Coronary artery (tissue), 2 donors: Measurements from ENCODE around the gene ERC2.

Experiments
- DNase-seq: peaks from one replicate; pipeline ENCODE4 v3.0.0-alpha.2; 2017; ENCODE audit warnings: low spot score
- H3K27ac ChIP-seq, 2 donors: fragments of 200-600 bp; sonication (generic); one replicate each; pipeline ENCODE4 v1.5.1; 2016 to 2019
- H3K4me3 ChIP-seq: fragments of 200-600 bp; sonication (generic); 2 replicates; pipeline ENCODE4 v1.5.1; 2016; ENCODE audit warnings: mild to moderate bottlenecking, moderate library complexity
- TF ChIP-seq, protein P1 (sequence below): fragments of 200-600 bp; sonication (generic); IDR thresholded peaks from one replicate; pipeline ENCODE4 v1.5.1; 2019; ENCODE audit warnings: antibody characterized with exemption

Gene ERC2

DNA sequence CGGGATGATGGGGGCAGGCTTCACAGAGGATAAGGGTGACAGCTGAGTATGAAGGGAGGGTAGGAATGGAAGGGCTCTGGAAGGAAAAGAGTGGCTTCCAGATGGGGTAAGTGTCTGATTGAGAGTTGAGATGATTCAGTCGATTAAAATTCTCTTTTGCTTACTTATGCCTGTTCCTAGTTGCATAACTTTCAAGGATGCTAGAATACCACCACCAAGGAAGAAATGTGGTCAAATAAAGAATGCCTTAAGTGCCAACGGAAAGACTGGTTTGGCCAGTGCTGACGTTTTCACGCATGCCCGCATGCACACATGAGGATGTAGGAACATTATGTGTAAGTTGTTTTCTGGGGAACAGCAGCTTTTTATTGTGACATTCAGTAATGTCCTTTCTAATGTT, 717.7 kb downstream of the ERC2 start:
- TF ChIP-seq, protein P1, sequence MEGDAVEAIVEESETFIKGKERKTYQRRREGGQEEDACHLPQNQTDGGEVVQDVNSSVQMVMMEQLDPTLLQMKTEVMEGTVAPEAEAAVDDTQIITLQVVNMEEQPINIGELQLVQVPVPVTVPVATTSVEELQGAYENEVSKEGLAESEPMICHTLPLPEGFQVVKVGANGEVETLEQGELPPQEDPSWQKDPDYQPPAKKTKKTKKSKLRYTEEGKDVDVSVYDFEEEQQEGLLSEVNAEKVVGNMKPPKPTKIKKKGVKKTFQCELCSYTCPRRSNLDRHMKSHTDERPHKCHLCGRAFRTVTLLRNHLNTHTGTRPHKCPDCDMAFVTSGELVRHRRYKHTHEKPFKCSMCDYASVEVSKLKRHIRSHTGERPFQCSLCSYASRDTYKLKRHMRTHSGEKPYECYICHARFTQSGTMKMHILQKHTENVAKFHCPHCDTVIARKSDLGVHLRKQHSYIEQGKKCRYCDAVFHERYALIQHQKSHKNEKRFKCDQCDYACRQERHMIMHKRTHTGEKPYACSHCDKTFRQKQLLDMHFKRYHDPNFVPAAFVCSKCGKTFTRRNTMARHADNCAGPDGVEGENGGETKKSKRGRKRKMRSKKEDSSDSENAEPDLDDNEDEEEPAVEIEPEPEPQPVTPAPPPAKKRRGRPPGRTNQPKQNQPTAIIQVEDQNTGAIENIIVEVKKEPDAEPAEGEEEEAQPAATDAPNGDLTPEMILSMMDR, result no peak
- no peak overlapping the region for H3K27ac ChIP-seq
- H3K4me3 ChIP-seq, result no peak overlapping the region
- no peak for DNase-seq

DNA sequence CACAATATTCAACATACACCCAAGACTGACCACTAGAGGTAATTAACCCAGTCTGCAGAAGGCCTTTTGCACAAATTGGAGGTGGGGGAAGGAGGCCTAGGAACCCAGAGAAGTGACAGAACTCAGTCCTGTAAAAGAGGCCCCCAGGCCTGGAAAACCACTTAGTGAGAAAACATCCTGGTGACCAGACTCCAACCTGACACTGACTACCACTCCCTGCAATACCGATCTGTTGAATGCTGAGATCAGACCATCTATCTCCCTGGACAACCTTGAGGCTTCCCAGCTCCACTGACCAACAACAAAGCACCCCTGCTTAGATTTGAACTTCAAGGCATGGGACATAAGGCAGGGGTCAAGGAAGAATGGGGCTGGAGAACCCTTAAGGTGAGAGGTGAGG, 719.2 kb downstream of the ERC2 start:
- TF ChIP-seq, protein P1, result no peak
- no peak overlapping the region for H3K27ac ChIP-seq
- DNase-seq, result no peak
- H3K4me3 ChIP-seq, result no peak overlapping the region

DNA sequence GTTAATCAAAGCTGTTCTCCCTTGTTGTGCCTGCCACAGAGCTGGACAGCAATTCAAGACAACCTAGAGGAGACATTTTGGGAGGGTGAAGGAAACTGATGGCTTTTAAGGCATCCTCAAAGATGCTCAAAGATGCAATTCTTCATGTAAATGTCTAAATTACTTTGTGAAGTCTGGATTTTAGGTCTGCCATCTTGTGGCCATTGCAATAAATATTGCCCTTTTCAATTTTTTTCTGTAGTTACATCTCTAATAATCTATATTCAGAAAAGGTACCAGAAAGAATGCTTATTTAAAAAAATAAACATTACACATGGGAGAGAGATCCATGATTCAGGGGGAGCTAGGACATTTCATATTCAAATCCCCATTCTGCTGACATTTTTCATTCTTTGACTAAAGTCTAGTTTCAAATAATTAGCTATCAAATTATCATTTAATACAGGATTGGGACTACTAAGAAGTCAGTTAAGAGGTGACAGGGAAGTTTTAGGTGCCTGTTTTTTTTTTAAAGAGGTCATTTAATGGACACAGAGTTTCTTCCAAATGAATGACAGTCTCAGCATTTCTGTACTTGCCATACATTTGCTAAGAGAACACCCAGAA, 721.4 kb downstream of the ERC2 start:
- TF ChIP-seq, protein P1, result no peak
- no peak overlapping the region for H3K27ac ChIP-seq
- no peak for DNase-seq
- H3K4me3 ChIP-seq, result no peak overlapping the region

DNA sequence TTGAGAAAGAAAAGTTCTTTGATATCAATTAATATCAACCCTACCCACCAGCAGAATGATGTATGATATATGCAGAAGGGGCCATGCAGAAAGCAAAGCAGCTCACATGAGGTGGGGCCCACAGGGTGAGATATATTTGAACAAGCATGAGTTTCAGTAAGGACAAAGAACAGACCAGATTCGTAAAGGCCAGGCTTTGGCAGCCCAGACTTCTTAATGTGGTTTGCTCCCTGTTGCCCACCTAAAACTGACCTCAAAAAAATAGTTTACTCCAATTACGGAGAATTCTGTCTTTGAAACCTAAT, 725.5 kb downstream of the ERC2 start:
- TF ChIP-seq, protein P1, result no peak
- H3K4me3 ChIP-seq, result no peak overlapping the region
- DNase-seq, result no peak
- H3K27ac ChIP-seq, result no peak overlapping the region

DNA sequence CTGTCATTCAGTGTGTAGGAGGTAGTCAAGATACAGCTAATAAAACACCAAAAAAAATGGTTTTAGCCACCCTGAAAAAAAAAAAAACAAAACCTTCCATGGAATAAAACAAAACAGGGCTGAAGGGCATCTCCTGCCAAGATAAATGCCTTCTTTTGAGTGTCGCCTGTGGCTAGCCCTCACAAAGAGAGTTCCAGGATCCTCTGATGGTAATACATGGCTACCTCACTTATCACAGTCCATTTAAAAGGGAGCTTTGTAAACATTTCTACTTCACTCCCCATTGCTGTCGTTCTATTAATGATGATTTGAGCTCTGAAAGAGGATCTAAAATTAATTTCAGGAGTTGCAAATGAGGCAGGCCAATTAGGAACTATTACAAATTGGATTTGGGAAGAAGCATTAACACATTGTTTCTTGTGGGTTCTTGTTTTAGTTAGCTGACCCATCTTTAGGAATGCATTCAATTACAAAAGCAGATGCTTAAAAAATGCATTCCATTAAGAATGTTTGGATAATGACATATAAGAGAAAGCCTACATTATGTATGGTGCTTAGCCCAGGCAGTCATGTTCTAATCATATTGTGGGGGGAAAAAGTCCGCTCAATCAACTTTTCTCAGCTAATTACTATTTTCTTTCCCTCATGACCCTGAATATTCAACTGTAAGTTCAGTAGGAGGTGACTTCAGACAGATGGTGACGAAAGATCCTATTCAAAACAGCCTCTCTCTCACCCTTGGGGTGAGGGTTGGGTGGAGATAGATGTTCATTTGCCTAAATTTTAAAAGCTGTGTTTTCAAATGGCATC, 726.0 kb downstream of the ERC2 start:
- H3K4me3 ChIP-seq, result no peak overlapping the region
- no peak overlapping the region for H3K27ac ChIP-seq
- TF ChIP-seq, protein P1, result no peak
- no peak for DNase-seq

DNA sequence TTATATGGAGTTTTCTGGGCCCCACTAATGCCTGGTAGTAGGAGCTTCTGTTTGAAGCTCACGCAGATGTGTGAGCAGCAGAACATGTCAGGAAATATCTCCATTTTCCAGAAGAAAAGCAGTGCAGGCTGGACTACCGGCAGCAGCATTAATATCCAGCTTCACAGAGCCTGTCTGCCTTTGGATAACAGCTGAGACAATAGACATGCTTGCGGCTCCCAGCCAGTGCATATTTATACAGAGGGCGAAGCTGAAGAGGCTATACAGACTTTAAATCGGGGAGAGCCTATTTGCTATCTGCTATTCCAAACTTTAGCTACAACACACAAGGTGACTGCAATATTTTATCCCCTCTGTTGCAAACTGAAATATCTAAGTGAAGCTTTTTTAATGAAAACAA, 731.1 kb downstream of the ERC2 start:
- Histone ChIP-seq H3K4me3 (no peak overlapping the region), H3K27ac (no peak overlapping the region)
- DNase-seq, result no peak
- TF ChIP-seq, protein P1, result no peak

DNA sequence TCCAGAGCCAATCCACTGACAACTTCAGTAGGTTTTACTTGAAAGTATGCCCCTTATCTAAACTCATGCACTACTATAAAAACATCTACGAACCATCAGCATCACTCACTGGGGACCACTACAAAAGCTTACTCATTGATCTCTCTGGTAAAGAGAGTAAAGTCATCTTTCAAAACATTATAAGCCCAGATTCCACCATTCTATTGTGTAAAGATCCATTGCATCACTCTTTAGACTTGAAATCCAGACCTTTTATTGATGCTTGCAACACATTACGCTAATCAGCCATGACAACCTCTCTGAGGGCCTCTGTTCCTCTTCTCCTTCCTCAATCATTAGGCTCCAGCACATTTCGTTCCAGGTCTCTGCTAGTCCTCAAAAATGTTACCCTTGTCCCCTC, 732.3 kb downstream of the ERC2 start:
- H3K27ac ChIP-seq, result no peak overlapping the region
- TF ChIP-seq, protein P1, result no peak
- no peak for DNase-seq
- H3K4me3 ChIP-seq, result no peak overlapping the region
